ENCODE results near the gene SLC7A10.
"Not testable (repeated sequence)": the region's sequence is repeated elsewhere in the genome, so short reads cannot be mapped to it uniquely, and the experiment has no call there.

SLC7A10 gene

GRCh38 chr19:33201473-33201872, 24.2 kb downstream of the SLC7A10 start:
- DNase-seq (ENCODE audit: low spot score), result no peak

- no peak for DNase-seq (ENCODE audit: low spot score)
Measured at GRCh38 chr19:33199441-33200265, 26.0 kb downstream of the SLC7A10 start.

GRCh38 chr19:33198169-33198568, 27.5 kb downstream of the SLC7A10 start:
- DNase-seq (ENCODE audit: low spot score), result no peak

GRCh38 chr19:33197591-33198000, 28.1 kb downstream of the SLC7A10 start:
- no peak for DNase-seq (ENCODE audit: low spot score)

GRCh38 chr19:33196446-33197193, 29.0 kb downstream of the SLC7A10 start:
- DNase-seq (ENCODE audit: low spot score), result no peak

- no peak for DNase-seq (ENCODE audit: low spot score)
Measured at GRCh38 chr19:33195645-33196347, 29.9 kb downstream of the SLC7A10 start.

GRCh38 chr19:33194886-33195644, 30.6 kb downstream of the SLC7A10 start:
- DNase-seq (ENCODE audit: low spot score), result peak; percentile 66

GRCh38 chr19:33194532-33194885, 31.1 kb downstream of the SLC7A10 start:
- no peak for DNase-seq (ENCODE audit: low spot score)

- peak; percentile 72 for DNase-seq (ENCODE audit: low spot score)
Measured at GRCh38 chr19:33193865-33194362, 31.7 kb downstream of the SLC7A10 start, which contains the start of gene LRP3. Gene LRP3, plus strand, starts transcription at chr19:33194330. Its CDS starts 456 bp downstream, at chr19:33194786.

GRCh38 chr19:33193269-33193864, 32.3 kb downstream of the SLC7A10 start:
- DNase-seq (ENCODE audit: low spot score), result no peak

GRCh38 chr19:33192010-33192409, 33.6 kb downstream of the SLC7A10 start:
- peak; percentile 50 for DNase-seq (ENCODE audit: low spot score)

- peak; percentile 4 for DNase-seq (ENCODE audit: low spot score)
Measured at GRCh38 chr19:33191501-33191900, 34.1 kb downstream of the SLC7A10 start.

GRCh38 chr19:33191092-33191491, 34.6 kb downstream of the SLC7A10 start:
- DNase-seq (ENCODE audit: low spot score), result not testable (repeated sequence)

- no peak for DNase-seq (ENCODE audit: low spot score)
Measured at GRCh38 chr19:33189453-33189852, 36.2 kb downstream of the SLC7A10 start.

- no peak for DNase-seq (ENCODE audit: low spot score)
Measured at GRCh38 chr19:33187183-33187540, 38.5 kb downstream of the SLC7A10 start.

GRCh38 chr19:33186431-33187182, 39.0 kb downstream of the SLC7A10 start:
- DNase-seq (ENCODE audit: low spot score), result no peak

GRCh38 chr19:33177417-33177979, 48.2 kb downstream of the SLC7A10 start:
- peak; percentile 66 for DNase-seq (ENCODE audit: low spot score)

GRCh38 chr19:33176670-33177416, 48.8 kb downstream of the SLC7A10 start:
- DNase-seq (ENCODE audit: low spot score), result peak; percentile 96

GRCh38 chr19:33175886-33176669, 49.6 kb downstream of the SLC7A10 start:
- no peak for DNase-seq (ENCODE audit: low spot score)

All from HuH-7 (cell line).